GM12878 (cell line): ENCODE results near the gene CD177. TPM values are rescaled to one million over a fixed set of nuclear protein-coding genes. Genes with fewer than 3 reads are reported as not detected.

Source experiments
- ATAC-seq: fragments of 200-7000 bp; cut with Tn5 transposase; 3 replicates; pipeline ENCODE4 v1.9.1; 2020; ENCODE audit warnings: mild to moderate bottlenecking, moderate library complexity
- BruUV-seq: library from RNA; stranded (reverse); fragments of 400-500 nt; replicated peaks from 2 replicates; lab custom pipeline; 2021; lab: Mats Ljungman, UMichigan
- CTCF ChIA-PET: fragments of 300-600 bp; sonication (Branson Sonifier 250); formaldehyde crosslinking; extraction: SDS; loops from one replicate; lab custom pipeline; 2021; ENCODE audit warnings: inconsistent platforms; lab: Yijun Ruan, JAX
- POLR2A ChIA-PET: fragments of 350-600 bp; formaldehyde crosslinking; extraction: SDS; loops from one replicate; lab custom pipeline; 2021; ENCODE audit warnings: inconsistent platforms; lab: Charles Lee
- RAD21 ChIA-PET: fragments of 300-600 bp; sonication (Branson Sonifier 250); formaldehyde crosslinking; loops from one replicate; lab custom pipeline; 2023; ENCODE audit warnings: antibody characterized with exemption; ENCODE audit not compliant: unreplicated experiment; lab: Charles Lee
- SMC1A ChIA-PET: fragments of 300-600 bp; sonication (Branson Sonifier 250); formaldehyde crosslinking; loops from one replicate; lab custom pipeline; 2023; ENCODE audit not compliant: unreplicated experiment, uncharacterized antibody; lab: Charles Lee
- DNase-seq: peaks from one replicate; pipeline ENCODE4 v3.0.0-alpha.2; 2011; ENCODE audit warnings: low read depth, low spot score
- FAIRE-seq: peaks from 3 replicates; lab custom pipeline; 2011; peaks lifted over from hg19 to GRCh38; lab: Jason Lieb, UNC
- H2AFZ ChIP-seq: 2 replicates; pipeline ENCODE4 v1.6.0; 2011; ENCODE audit warnings: low read depth, low read length, control low read depth; ENCODE audit not compliant: control insufficient read depth
- H3K27ac ChIP-seq: 2 replicates; pipeline ENCODE4 v1.5.1; 2011; ENCODE audit warnings: control low read depth; ENCODE audit not compliant: control insufficient read depth, insufficient read depth
- H3K27me3 ChIP-seq, 2 experiments: replicated peaks in 1 of 2; 2 replicates each; pipeline versions ENCODE4 v1.6.0 to v1.6.1; 2011; ENCODE audit warnings: low read length in 1 of 2; ENCODE audit not compliant: control insufficient read depth in 2 of 2, insufficient read depth in 2 of 2
- H3K36me3 ChIP-seq, 2 experiments: 2 replicates each; pipeline ENCODE4 v1.5.1; 2011; ENCODE audit warnings: low read length in 1 of 2; ENCODE audit not compliant: control insufficient read depth in 2 of 2, insufficient read depth in 2 of 2
- H3K4me1 ChIP-seq: 2 replicates; pipeline ENCODE4 v1.6.1; 2011; ENCODE audit warnings: mild to moderate bottlenecking, low read length, moderate library complexity, mixed read lengths; ENCODE audit not compliant: control insufficient read depth, insufficient read depth
- H3K4me2 ChIP-seq: 2 replicates; pipeline ENCODE4 v1.6.0; 2011; ENCODE audit warnings: control low read depth; ENCODE audit not compliant: control insufficient read depth, insufficient read depth
- H3K4me3 ChIP-seq: fragments of 200-600 bp; sonication (generic); 2 replicates; pipeline ENCODE4 v1.5.1; 2016
- H3K79me2 ChIP-seq: 2 replicates; pipeline ENCODE4 v1.6.0; 2011; ENCODE audit warnings: low read length; ENCODE audit not compliant: control insufficient read depth, insufficient read depth
- H3K9ac ChIP-seq: 2 replicates; pipeline ENCODE4 v1.8.0; 2011; ENCODE audit warnings: low read length, control low read depth, mixed read lengths; ENCODE audit not compliant: control insufficient read depth, insufficient read depth
- H3K9me3 ChIP-seq: replicated peaks from 3 replicates; pipeline ENCODE4 v1.5.1; 2011; ENCODE audit warnings: mild to moderate bottlenecking, low read length; ENCODE audit not compliant: control insufficient read depth, insufficient read depth
- H4K20me1 ChIP-seq: 2 replicates; pipeline ENCODE4 v1.6.0; 2011; ENCODE audit not compliant: control insufficient read depth, insufficient read depth
- BACH1 ChIP-seq: fragments of 450-650 bp; IDR thresholded peaks from 2 replicates; pipeline ENCODE4 v1.6.1; 2017; ENCODE audit warnings: mild to moderate bottlenecking, borderline replicate concordance
- CREM ChIP-seq: IDR thresholded peaks from 2 replicates; pipeline ENCODE4 v1.6.1; 2014; ENCODE audit warnings: antibody characterized with exemption, low read depth
- DPF2 ChIP-seq: fragments of 450-650 bp; IDR thresholded peaks from 2 replicates; pipeline ENCODE4 v1.6.1; 2017; ENCODE audit warnings: mild to moderate bottlenecking
- RAD51 ChIP-seq: fragments of 450-650 bp; IDR thresholded peaks from 2 replicates; pipeline ENCODE4 v1.6.1; 2016; ENCODE audit warnings: moderate library complexity, mild to moderate bottlenecking, inconsistent platforms
- RFX5 ChIP-seq: IDR thresholded peaks from 2 replicates; pipeline ENCODE4 v1.6.1; 2011; ENCODE audit warnings: low read depth, low read length, improper control_type of control experiment
- SIX5 ChIP-seq: IDR thresholded peaks from 2 replicates; pipeline ENCODE4 v1.6.1; 2011; ENCODE audit warnings: mild to moderate bottlenecking, low read depth, low read length, moderate library complexity; ENCODE audit not compliant: severe bottlenecking
- WGBS: methylation state at CpG from one replicate; pipeline ENCODE4 v1.1.6; 2016; ENCODE audit warnings: low lambda C conversion rate; ENCODE audit not compliant: insufficient replicate concordance, insufficient coverage; ENCODE audit errors: missing lambda C conversion rate; 5-methylcytosine and 5-hydroxymethylcytosine counted together
- in situ Hi-C: fragments of 300-500 bp; cut with MboI; formaldehyde crosslinking; loops from 9 replicates; pipeline ENCODE4 v1.14.3; 2018; ENCODE audit warnings: mixed read lengths
- intact Hi-C: fragments of 100-400 bp; cut with micrococcal nuclease; formaldehyde crosslinking; loops from one replicate; pipeline ENCODE4 v1.14.2; 2022; ENCODE audit not compliant: unreplicated experiment
- polyA plus RNA-seq, 11 experiments: library from polyadenylated mRNA; depleted of rRNA in 4 of 11; unstranded in 6 of 11; stranded (reverse) in 5 of 11; fragments of >200 nt; fragmentation: Nextera tagmentation in 4 of 11; fragmentation: Illumina TruSeq in 1 of 11; extraction: Ambion mirVana in 4 of 11; extraction: Trizol in 1 of 11; gene quantifications; 1 replicate in 1 of 11; 2 replicates in 10 of 11; pipeline versions ENCODE4 v1.2.1 to v1.2.3, GENCODE V29; 2011 to 2016; ENCODE audit warnings: inconsistent platforms in 2 of 11, missing spikeins in 2 of 11, low read depth in 1 of 11
- total RNA-seq, 4 experiments: library from RNA; depleted of rRNA in 3 of 4; stranded (reverse); fragments of >200 nt in 3 of 4; fragmentation: Illumina TruSeq in 1 of 4; extraction: Trizol in 1 of 4; gene quantifications; 2 replicates each; pipeline versions ENCODE4 v1.2.1 to v1.2.3, GENCODE V29; 2013 to 2021
- TF ChIP-seq, protein P1 (sequence below): fragments of 150-350 bp; IDR thresholded peaks from 2 replicates; pipeline ENCODE4 v1.6.1; 2014; ENCODE audit warnings: mild to moderate bottlenecking, low read depth, low read length
- TF ChIP-seq, protein P2 (sequence below): fragments of 450-650 bp; IDR thresholded peaks from 2 replicates; pipeline ENCODE4 v1.6.1; 2017; ENCODE audit warnings: mild to moderate bottlenecking
- TF ChIP-seq, protein P3 (sequence below): fragments of 450-650 bp; IDR thresholded peaks from 2 replicates; pipeline ENCODE4 v1.6.1; 2016; ENCODE audit warnings: mild to moderate bottlenecking, moderate library complexity, borderline replicate concordance
- TF ChIP-seq, protein P4 (sequence below), 3 experiments: IDR thresholded peaks in 2 of 3; conservative IDR thresholded peaks in 1 of 3; 2 replicates each; pipeline ENCODE4 v1.5.1; 2011; ENCODE audit warnings: low read depth in 3 of 3, low read length in 3 of 3, mild to moderate bottlenecking in 3 of 3, control low read depth in 2 of 3, moderate library complexity in 2 of 3, inconsistent platforms in 1 of 3, mixed read lengths in 1 of 3; ENCODE audit not compliant: control insufficient read depth in 2 of 3, insufficient read depth in 1 of 3; ENCODE audit errors: extremely low read depth in 1 of 3

The CD177 gene
- total and polyA plus RNA-seq, 10 of the 15 experiments (the other 5 are each of a cell fraction or from before 2014, with no cell fraction given): not detected

DNA sequence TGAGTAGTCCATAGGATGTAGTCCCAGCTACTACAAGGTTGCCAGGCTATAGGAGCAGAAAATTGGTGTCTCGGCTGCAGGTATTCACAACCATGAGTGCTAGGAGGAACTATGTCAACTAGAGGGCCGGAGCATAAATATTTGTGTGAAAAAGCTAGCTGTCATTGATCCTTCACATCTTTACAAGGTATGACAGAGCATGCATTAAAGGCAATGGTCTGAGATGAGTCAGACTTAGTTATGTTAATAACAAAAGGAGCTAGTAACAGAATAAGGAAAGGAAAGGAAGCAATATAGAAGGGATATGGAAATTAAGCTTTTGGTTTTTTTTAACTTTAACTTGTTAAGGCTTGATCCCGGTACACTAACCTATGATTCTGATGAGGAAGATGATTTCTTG lies 43.3 kb upstream of the CD177 start (continued):
- TF ChIP-seq, protein P1, sequence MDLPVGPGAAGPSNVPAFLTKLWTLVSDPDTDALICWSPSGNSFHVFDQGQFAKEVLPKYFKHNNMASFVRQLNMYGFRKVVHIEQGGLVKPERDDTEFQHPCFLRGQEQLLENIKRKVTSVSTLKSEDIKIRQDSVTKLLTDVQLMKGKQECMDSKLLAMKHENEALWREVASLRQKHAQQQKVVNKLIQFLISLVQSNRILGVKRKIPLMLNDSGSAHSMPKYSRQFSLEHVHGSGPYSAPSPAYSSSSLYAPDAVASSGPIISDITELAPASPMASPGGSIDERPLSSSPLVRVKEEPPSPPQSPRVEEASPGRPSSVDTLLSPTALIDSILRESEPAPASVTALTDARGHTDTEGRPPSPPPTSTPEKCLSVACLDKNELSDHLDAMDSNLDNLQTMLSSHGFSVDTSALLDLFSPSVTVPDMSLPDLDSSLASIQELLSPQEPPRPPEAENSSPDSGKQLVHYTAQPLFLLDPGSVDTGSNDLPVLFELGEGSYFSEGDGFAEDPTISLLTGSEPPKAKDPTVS: no peak
- TF ChIP-seq CREM: no peak
- TF ChIP-seq, protein P2, sequence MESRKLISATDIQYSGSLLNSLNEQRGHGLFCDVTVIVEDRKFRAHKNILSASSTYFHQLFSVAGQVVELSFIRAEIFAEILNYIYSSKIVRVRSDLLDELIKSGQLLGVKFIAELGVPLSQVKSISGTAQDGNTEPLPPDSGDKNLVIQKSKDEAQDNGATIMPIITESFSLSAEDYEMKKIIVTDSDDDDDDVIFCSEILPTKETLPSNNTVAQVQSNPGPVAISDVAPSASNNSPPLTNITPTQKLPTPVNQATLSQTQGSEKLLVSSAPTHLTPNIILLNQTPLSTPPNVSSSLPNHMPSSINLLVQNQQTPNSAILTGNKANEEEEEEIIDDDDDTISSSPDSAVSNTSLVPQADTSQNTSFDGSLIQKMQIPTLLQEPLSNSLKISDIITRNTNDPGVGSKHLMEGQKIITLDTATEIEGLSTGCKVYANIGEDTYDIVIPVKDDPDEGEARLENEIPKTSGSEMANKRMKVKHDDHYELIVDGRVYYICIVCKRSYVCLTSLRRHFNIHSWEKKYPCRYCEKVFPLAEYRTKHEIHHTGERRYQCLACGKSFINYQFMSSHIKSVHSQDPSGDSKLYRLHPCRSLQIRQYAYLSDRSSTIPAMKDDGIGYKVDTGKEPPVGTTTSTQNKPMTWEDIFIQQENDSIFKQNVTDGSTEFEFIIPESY: no peak
- TF ChIP-seq, protein P3, sequence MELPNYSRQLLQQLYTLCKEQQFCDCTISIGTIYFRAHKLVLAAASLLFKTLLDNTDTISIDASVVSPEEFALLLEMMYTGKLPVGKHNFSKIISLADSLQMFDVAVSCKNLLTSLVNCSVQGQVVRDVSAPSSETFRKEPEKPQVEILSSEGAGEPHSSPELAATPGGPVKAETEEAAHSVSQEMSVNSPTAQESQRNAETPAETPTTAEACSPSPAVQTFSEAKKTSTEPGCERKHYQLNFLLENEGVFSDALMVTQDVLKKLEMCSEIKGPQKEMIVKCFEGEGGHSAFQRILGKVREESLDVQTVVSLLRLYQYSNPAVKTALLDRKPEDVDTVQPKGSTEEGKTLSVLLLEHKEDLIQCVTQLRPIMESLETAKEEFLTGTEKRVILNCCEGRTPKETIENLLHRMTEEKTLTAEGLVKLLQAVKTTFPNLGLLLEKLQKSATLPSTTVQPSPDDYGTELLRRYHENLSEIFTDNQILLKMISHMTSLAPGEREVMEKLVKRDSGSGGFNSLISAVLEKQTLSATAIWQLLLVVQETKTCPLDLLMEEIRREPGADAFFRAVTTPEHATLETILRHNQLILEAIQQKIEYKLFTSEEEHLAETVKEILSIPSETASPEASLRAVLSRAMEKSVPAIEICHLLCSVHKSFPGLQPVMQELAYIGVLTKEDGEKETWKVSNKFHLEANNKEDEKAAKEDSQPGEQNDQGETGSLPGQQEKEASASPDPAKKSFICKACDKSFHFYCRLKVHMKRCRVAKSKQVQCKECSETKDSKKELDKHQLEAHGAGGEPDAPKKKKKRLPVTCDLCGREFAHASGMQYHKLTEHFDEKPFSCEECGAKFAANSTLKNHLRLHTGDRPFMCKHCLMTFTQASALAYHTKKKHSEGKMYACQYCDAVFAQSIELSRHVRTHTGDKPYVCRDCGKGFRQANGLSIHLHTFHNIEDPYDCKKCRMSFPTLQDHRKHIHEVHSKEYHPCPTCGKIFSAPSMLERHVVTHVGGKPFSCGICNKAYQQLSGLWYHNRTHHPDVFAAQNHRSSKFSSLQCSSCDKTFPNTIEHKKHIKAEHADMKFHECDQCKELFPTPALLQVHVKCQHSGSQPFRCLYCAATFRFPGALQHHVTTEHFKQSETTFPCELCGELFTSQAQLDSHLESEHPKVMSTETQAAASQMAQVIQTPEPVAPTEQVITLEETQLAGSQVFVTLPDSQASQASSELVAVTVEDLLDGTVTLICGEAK: no peak

DNA sequence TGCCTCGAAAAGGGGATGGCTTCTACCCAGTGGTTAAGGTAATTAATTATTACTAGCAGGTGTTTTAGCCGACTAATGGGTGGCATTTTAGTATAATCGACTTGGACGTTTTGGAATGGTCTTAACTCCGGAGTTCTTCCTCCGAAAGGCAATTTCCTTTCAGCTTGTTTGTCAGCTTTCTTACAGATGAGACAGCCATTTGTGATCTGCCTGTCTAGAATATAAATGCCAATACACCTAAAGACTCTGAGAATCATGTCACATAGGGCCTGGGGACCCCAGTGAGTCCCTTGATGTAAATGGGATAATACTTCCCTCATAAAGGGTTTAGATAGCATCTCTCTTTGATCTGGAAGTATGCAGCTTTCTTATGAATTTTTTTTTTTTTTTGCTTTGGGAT lies 42.2 kb upstream of the CD177 start:
- H3K4me2 ChIP-seq: no peak overlapping the region
- CTCF ChIA-PET: no interaction called here
- no TSS peak for BruUV-seq
- no peak overlapping the region for H3K9ac ChIP-seq
- 21% methylated on average over 6 of the region's 6 CpGs for WGBS
- POLR2A ChIA-PET: no interaction called here
- H3K27ac ChIP-seq: no peak overlapping the region
- no peak overlapping the region for H2AFZ ChIP-seq
- H4K20me1 ChIP-seq: no peaks in the 10 kb centered on the region
- H3K9me3 ChIP-seq: no peaks in the 10 kb centered on the region
- ATAC-seq: no peak
- RAD21 ChIA-PET: no interaction called here
- TF ChIP-seq RAD51 (no peak), RFX5 (no peak), SIX5 (no peak), DPF2 (no peak), BACH1 (no peak)
- TF ChIP-seq, protein P4, sequence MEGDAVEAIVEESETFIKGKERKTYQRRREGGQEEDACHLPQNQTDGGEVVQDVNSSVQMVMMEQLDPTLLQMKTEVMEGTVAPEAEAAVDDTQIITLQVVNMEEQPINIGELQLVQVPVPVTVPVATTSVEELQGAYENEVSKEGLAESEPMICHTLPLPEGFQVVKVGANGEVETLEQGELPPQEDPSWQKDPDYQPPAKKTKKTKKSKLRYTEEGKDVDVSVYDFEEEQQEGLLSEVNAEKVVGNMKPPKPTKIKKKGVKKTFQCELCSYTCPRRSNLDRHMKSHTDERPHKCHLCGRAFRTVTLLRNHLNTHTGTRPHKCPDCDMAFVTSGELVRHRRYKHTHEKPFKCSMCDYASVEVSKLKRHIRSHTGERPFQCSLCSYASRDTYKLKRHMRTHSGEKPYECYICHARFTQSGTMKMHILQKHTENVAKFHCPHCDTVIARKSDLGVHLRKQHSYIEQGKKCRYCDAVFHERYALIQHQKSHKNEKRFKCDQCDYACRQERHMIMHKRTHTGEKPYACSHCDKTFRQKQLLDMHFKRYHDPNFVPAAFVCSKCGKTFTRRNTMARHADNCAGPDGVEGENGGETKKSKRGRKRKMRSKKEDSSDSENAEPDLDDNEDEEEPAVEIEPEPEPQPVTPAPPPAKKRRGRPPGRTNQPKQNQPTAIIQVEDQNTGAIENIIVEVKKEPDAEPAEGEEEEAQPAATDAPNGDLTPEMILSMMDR (IDR thresholded peaks at IDR 0.05 in 2 of 3, conservative IDR thresholded peaks at IDR 0.05 in 1 of 3; ENCODE audit: control insufficient read depth in 2 of 3, extremely low read depth in 1 of 3, insufficient read depth in 1 of 3, low read depth in 3 of 3, low read length in 3 of 3): no peak
- no peaks in the 10 kb centered on the region for H3K79me2 ChIP-seq
- no peaks in the 10 kb centered on the region for H3K27me3 ChIP-seq
- in situ Hi-C loops (no loop called here), intact Hi-C loops (no loop called here)
- DNase-seq: no peak
- no peak overlapping the region for H3K4me3 ChIP-seq
- no peak for FAIRE-seq
- H3K36me3 ChIP-seq: no peaks in the 10 kb centered on the region
- SMC1A ChIA-PET: no interaction called here
- no peaks in the 10 kb centered on the region for H3K4me1 ChIP-seq
